ENCODE measurements around the gene TOGARAM1.

The TOGARAM1 gene

DNA sequence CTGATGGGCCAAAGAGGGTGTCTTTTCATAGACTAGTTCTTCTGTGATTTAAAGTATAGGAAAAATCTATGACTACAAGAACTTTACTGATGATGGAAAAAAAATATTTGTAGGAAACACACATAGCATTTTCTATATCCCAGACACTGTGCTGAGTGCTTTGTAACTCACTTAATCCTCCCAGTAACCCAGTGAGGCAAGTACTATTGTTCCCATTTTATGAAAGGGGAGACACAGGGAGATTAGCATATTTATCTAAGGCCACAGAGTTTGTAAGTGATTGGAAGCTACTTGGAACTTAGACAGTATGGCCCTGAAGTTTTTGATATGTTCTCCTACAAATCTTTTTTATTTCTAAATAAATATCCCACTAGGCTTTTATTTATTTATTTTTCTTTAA, 141.8 kb downstream of the TOGARAM1 start:
- no peak for DNase-seq

DNA sequence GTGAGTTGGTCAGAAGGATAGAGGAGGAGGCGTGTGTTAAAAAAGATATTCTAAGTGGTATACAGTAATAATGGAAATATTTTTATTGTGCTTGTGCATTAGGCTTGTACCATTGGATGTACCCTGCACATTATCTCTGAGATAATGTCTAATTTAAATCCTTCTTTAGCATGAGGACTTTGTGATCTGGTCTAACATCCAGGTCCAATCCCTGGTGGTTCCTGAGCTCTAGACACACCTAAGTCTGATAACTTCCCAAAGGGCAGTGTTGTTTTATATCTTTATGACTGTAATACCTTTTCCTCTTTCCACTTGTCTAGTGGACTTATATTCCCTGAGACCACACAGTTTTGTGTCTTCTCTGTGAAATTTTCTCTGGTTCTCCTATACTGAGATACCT, 142.6 kb downstream of the TOGARAM1 start:
- no peak for DNase-seq

GRCh38 chr14:45112896-45113781, 151.1 kb downstream of the TOGARAM1 start:
- no peak for DNase-seq

DNA sequence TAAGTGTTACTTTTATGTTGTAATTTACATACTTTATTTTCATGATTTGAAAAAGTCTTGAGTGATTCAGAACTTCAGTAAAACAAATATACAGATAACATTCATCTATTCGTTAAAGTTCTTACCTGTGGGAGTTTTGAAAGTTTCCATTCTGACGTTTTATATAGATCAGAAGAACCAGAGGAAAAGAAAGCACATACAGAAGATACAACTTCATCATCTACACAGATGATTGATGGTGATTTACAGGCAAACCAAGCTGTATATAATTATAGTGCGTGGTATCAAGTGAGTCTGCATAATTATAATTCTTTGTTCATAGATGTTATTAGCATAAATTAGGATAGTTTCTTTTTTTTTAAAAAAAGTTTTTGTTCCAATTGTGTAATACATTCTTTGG, 152.3 kb downstream of the TOGARAM1 start:
- no peak for DNase-seq

DNA sequence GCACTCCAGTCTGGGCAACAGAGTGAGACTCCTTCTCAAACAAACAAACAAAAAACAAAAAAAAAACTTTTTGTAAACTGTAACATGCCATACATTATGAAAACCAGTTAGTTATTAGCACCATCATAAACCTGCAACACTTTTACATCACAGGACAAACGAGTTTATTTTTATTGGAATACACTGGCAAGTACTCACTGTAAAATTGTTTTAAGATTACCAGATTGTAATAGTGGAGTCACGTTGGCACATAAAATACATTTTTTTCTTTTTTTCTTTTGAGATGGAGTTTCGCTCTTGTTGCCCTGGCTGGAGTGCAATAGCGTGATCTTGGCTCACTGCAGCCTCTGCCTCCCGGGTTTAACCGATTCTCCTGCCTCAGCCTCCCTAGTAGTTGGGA, 156.6 kb downstream of the TOGARAM1 start:
- no peak for DNase-seq

GRCh38 chr14:45120096-45120495, 158.1 kb downstream of the TOGARAM1 start:
- DNase-seq = no peak

GRCh38 chr14:45123271-45123670, 161.3 kb downstream of the TOGARAM1 start:
- no peak for DNase-seq

Measured in KG1 (cell line).